Gastrocnemius medialis (tissue), 4 donors: Measurements from ENCODE around the gene THY1. TPM values are rescaled to one million over a fixed set of nuclear protein-coding genes. Genes with fewer than 3 reads are reported as not detected.
"Not testable (repeated sequence)": the region's sequence is repeated elsewhere in the genome, so short reads cannot be mapped to it uniquely, and the experiment has no call there.

Experiments
- ATAC-seq, 2 donors: fragments of 150-250 bp; one replicate each; pipeline ENCODE4 v1.9.1; 2016
- DNase-seq, 2 donors: peaks; one replicate each; pipeline ENCODE4 v3.0.0-alpha.2; 2019
- H3K27ac ChIP-seq, 4 donors: fragments of 200-600 bp; sonication (generic); 1 replicate in 1 of 4; 2 replicates in 3 of 4; pipeline ENCODE4 v1.5.1; 2016 to 2018; ENCODE audit warnings: mild to moderate bottlenecking in 2 of 4, moderate library complexity in 1 of 4
- H3K27me3 ChIP-seq, 3 donors: fragments of 200-600 bp; sonication (generic) in 2 of 3; 1 replicate in 1 of 3; 2 replicates in 2 of 3; pipeline versions ENCODE4 v1.5.1 to v1.6.0; 2016 to 2019; ENCODE audit warnings: mild to moderate bottlenecking in 1 of 3, moderate library complexity in 1 of 3
- H3K36me3 ChIP-seq, 2 donors: fragments of 200-600 bp; sonication (generic) in 1 of 2; one replicate each; pipeline ENCODE4 v1.5.1; 2017 to 2018
- H3K4me1 ChIP-seq, 2 donors: fragments of 200-600 bp; sonication (generic) in 1 of 2; one replicate each; pipeline ENCODE4 v1.5.1; 2016 to 2017; ENCODE audit warnings: mild to moderate bottlenecking in 2 of 2
- H3K4me3 ChIP-seq, 4 donors: fragments of 200-600 bp; sonication (generic) in 3 of 4; 1 replicate in 1 of 4; 2 replicates in 3 of 4; pipeline ENCODE4 v1.5.1; 2016 to 2019; ENCODE audit warnings: mild to moderate bottlenecking in 2 of 4
- H3K9me3 ChIP-seq, 3 donors: fragments of 200-600 bp; sonication (generic) in 2 of 3; 1 replicate in 1 of 3; 2 replicates in 2 of 3; pipeline ENCODE4 v1.5.1; 2016 to 2019
- POLR2A ChIP-seq, 2 donors: fragments of 450-650 bp; IDR thresholded peaks; one replicate each; pipeline ENCODE4 v1.6.1; 2017; ENCODE audit warnings: antibody characterized with exemption in 2 of 2, mild to moderate bottlenecking in 2 of 2, moderate library complexity in 2 of 2
- in situ Hi-C, 4 donors: fragments of 200-750 bp; cut with MboI; loops; one replicate each; pipeline versions ENCODE4 v1.15.0 to v1.8.0; 2017; ENCODE audit warnings: low sequenced_read_pairs in 4 of 4
- intact Hi-C: fragments of 100-400 bp; cut with DNase I; formaldehyde crosslinking; loops from one replicate; pipeline ENCODE4 v1.15.1; 2023; ENCODE audit warnings: low total_unique reads
- total RNA-seq, 4 donors: library from RNA; depleted of rRNA; stranded (reverse); fragments of >200 nt; gene quantifications; one replicate each; pipeline versions ENCODE4 v1.1.0 to v1.2.3, GENCODE V29; 2016
- TF ChIP-seq, protein P1 (sequence below), 5 experiments: fragments of 450-650 bp in 3 of 5; fragments of 200-600 bp in 2 of 5; sonication (generic) in 2 of 5; IDR thresholded peaks in 4 of 5; conservative IDR thresholded peaks in 1 of 5; 1 replicate in 4 of 5; 2 replicates in 1 of 5; pipeline ENCODE4 v1.5.1; 2016 to 2019; ENCODE audit warnings: antibody characterized with exemption in 5 of 5, mild to moderate bottlenecking in 3 of 5, moderate library complexity in 3 of 5

Gene THY1
- total RNA-seq, 4 donors from 2014 or later: 0.22 to 0.70 (median 0.36) TPM; not detected in 1

- no peaks in the 10 kb centered on the region for H3K4me1 ChIP-seq
- ATAC-seq (no peak), DNase-seq (no peak)
- intact Hi-C loops: no loop called here
- no peak overlapping the region for H3K4me3 ChIP-seq
- no peaks in the 10 kb centered on the region for H3K36me3 ChIP-seq
- in situ Hi-C loops: no loop called here
- no peak overlapping the region for H3K27ac ChIP-seq
- H3K27me3 ChIP-seq: peaks cover 0 to 3% (median under 1%) of the 10 kb centered on the region in 3 donors
- TF ChIP-seq, protein P1, sequence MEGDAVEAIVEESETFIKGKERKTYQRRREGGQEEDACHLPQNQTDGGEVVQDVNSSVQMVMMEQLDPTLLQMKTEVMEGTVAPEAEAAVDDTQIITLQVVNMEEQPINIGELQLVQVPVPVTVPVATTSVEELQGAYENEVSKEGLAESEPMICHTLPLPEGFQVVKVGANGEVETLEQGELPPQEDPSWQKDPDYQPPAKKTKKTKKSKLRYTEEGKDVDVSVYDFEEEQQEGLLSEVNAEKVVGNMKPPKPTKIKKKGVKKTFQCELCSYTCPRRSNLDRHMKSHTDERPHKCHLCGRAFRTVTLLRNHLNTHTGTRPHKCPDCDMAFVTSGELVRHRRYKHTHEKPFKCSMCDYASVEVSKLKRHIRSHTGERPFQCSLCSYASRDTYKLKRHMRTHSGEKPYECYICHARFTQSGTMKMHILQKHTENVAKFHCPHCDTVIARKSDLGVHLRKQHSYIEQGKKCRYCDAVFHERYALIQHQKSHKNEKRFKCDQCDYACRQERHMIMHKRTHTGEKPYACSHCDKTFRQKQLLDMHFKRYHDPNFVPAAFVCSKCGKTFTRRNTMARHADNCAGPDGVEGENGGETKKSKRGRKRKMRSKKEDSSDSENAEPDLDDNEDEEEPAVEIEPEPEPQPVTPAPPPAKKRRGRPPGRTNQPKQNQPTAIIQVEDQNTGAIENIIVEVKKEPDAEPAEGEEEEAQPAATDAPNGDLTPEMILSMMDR (IDR thresholded peaks at IDR 0.05 in 4 of 5, conservative IDR thresholded peaks at IDR 0.05 in 1 of 5): no peak
- TF ChIP-seq POLR2A (IDR thresholded peaks at IDR 0.05): no peak
- H3K9me3 ChIP-seq: no peaks in the 10 kb centered on the region
Measured at GRCh38 chr11:119438599-119438998, 15.6 kb upstream of the THY1 start.

- H3K9me3 ChIP-seq, H3K4me1 ChIP-seq, H3K4me3 ChIP-seq, H3K27me3 ChIP-seq, DNase-seq, H3K27ac ChIP-seq, intact Hi-C loops, in situ Hi-C loops, ATAC-seq, H3K36me3 ChIP-seq: not testable (repeated sequence)
Measured at GRCh38 chr11:119437521-119437920, 14.5 kb upstream of the THY1 start.

DNA sequence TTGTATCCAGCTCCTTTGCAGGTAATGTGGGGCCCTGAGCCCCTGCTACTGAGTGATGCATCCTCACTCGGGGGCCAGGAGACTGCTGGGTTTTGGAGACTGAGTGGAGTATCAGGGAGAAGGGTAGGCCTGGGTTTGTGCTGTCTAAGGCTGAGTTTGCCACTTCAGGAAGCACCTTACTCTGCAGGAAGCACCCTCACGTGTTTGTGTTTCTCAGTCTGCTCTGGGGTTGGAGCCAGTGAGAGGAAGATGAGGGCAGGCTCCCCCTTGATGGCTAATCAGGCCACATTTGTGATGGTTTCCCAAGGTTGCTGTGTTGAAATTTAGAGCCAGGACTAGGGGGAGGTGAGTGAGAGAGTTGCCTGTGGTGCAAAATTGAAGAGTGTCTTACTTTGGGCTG, 13.7 kb upstream of the THY1 start:
- DNase-seq: no peak
- Histone ChIP-seq H3K27me3 (peaks cover 0 to 10% (median 3%) of the 10 kb centered on the region in 3 donors), H3K9me3 (no peaks in the 10 kb centered on the region), H3K27ac (no peak overlapping the region), H3K36me3 (no peaks in the 10 kb centered on the region), H3K4me3 (no peak overlapping the region), H3K4me1 (no peaks in the 10 kb centered on the region)
- intact Hi-C loops: no loop called here
- in situ Hi-C loops: no loop called here
- ATAC-seq: no peak
- TF ChIP-seq, protein P1 (IDR thresholded peaks at IDR 0.05 in 4 of 5, conservative IDR thresholded peaks at IDR 0.05 in 1 of 5): no peak
- TF ChIP-seq POLR2A (IDR thresholded peaks at IDR 0.05): no peak

GRCh38 chr11:119436093-119436492, 13.1 kb upstream of the THY1 start:
- Histone ChIP-seq H3K27ac (no peak overlapping the region), H3K9me3 (no peaks in the 10 kb centered on the region), H3K4me1 (no peaks in the 10 kb centered on the region), H3K36me3 (no peaks in the 10 kb centered on the region), H3K27me3 (peaks cover 0 to 10% (median 3%) of the 10 kb centered on the region in 3 donors), H3K4me3 (no peak overlapping the region)
- intact Hi-C loops: no loop called here
- in situ Hi-C loops: no loop called here
- ATAC-seq (no peak), DNase-seq (no peak)
- TF ChIP-seq, protein P1 (IDR thresholded peaks at IDR 0.05 in 4 of 5, conservative IDR thresholded peaks at IDR 0.05 in 1 of 5): no peak
- TF ChIP-seq POLR2A (IDR thresholded peaks at IDR 0.05): no peak

- intact Hi-C loops (no loop called here), in situ Hi-C loops (no loop called here)
- no peak for ATAC-seq
- Histone ChIP-seq H3K27ac (no peak overlapping the region), H3K27me3 (peaks cover 4 to 10% (median 8%) of the 10 kb centered on the region in 3 donors), H3K4me1 (no peaks in the 10 kb centered on the region), H3K36me3 (no peaks in the 10 kb centered on the region), H3K9me3 (no peaks in the 10 kb centered on the region), H3K4me3 (no peak overlapping the region)
- TF ChIP-seq, protein P1 (IDR thresholded peaks at IDR 0.05 in 4 of 5, conservative IDR thresholded peaks at IDR 0.05 in 1 of 5): no peak
- no peak for TF ChIP-seq POLR2A (IDR thresholded peaks at IDR 0.05)
- DNase-seq: no peak
Measured at GRCh38 chr11:119434591-119435330, 11.8 kb upstream of the THY1 start.
